ENCODE measurements around the gene ELFN1.

DNA sequence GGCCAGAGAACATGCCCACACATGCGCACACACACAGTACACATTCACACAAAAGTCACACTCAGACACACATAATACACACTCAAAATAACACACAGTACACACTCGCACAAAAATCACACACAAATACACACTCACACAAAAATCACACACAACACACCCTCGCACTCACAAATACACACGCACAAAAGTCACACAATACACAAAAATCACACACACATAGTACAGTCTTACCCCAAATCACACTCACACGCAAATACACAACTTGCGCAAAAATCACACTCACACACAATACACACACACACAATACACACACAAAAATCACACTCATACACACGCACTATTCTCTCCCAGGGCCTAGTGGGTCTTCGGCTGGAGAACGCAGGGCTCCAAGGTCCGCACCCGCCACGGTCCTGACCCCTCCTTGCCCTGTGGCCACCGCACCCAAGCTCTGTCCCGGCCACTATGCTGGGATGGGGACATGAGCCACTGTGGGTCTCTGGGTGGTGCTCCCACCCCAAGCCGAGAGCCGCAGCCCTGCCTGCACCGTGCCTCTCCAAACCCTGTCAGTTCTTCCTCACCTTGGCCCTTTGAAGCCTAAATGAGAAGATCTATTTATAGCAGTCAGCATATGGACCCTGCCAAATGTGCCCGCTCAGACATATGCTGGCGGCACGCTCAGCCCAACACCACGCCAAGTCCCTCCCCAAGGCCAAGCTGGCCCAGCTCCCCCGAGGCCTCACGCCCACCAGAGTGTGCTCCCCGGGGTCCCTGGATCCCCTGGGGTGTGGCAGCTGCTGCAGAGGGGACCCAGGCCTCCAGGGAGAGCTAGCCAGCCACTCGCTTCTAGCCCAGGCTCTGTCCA is 55.9 kb downstream of the ELFN1 start:
- TF ChIP-seq, protein P1, sequence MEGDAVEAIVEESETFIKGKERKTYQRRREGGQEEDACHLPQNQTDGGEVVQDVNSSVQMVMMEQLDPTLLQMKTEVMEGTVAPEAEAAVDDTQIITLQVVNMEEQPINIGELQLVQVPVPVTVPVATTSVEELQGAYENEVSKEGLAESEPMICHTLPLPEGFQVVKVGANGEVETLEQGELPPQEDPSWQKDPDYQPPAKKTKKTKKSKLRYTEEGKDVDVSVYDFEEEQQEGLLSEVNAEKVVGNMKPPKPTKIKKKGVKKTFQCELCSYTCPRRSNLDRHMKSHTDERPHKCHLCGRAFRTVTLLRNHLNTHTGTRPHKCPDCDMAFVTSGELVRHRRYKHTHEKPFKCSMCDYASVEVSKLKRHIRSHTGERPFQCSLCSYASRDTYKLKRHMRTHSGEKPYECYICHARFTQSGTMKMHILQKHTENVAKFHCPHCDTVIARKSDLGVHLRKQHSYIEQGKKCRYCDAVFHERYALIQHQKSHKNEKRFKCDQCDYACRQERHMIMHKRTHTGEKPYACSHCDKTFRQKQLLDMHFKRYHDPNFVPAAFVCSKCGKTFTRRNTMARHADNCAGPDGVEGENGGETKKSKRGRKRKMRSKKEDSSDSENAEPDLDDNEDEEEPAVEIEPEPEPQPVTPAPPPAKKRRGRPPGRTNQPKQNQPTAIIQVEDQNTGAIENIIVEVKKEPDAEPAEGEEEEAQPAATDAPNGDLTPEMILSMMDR (conservative IDR thresholded peaks at IDR 0.05; ENCODE audit: low read length) = no peak
- TF ChIP-seq EZH2phosphoT487 (IDR thresholded peaks at IDR 0.05; ENCODE audit: borderline replicate concordance) = no peak

Measured in Loucy (cell line).